SK-N-SH treated with all-trans-retinoic acid at 6 μM for 48 hours (cell line): ENCODE measurements around the gene ZNF493.

Experiments
- CREB5 ChIP-seq: fragments of 250-450 bp; sonication (Bioruptor Pico); IDR thresholded peaks from 2 replicates; pipeline ENCODE4 v1.5.1; 2020; ENCODE audit warnings: low read depth, mild to moderate bottlenecking, moderate library complexity
- CSRNP3 ChIP-seq: fragments of 250-450 bp; sonication (Bioruptor Pico); IDR thresholded peaks from 2 replicates; pipeline ENCODE4 v1.5.1; 2021; ENCODE audit warnings: mild to moderate bottlenecking, moderate library complexity
- GLIS3 ChIP-seq: fragments of 250-450 bp; sonication (Bioruptor Pico); IDR thresholded peaks from 2 replicates; pipeline ENCODE4 v1.5.0; 2020; ENCODE audit warnings: mild to moderate bottlenecking, moderate library complexity
- RARB ChIP-seq: fragments of 250-450 bp; sonication (Bioruptor Pico); IDR thresholded peaks from 2 replicates; pipeline ENCODE4 v1.8.0; 2021; ENCODE audit warnings: mild to moderate bottlenecking, moderate library complexity
- SNAI2 ChIP-seq: fragments of 250-450 bp; sonication (Bioruptor Pico); IDR thresholded peaks from 2 replicates; pipeline ENCODE4 v1.5.0; 2020; ENCODE audit warnings: mild to moderate bottlenecking, moderate library complexity
- ZFP3 ChIP-seq: fragments of 250-450 bp; sonication (Bioruptor Pico); IDR thresholded peaks from 2 replicates; pipeline ENCODE4 v1.5.0; 2020; ENCODE audit warnings: mild to moderate bottlenecking, moderate library complexity
- ZFP30 ChIP-seq: fragments of 450-650 bp; formaldehyde crosslinking; IDR thresholded peaks from 2 replicates; pipeline ENCODE4 v1.5.0; 2022; ENCODE audit warnings: mild to moderate bottlenecking, moderate library complexity
- ZNF70 ChIP-seq: fragments of 450-650 bp; formaldehyde crosslinking; IDR thresholded peaks from 2 replicates; pipeline ENCODE4 v1.5.0; 2020; ENCODE audit warnings: mild to moderate bottlenecking, moderate library complexity

DNA sequence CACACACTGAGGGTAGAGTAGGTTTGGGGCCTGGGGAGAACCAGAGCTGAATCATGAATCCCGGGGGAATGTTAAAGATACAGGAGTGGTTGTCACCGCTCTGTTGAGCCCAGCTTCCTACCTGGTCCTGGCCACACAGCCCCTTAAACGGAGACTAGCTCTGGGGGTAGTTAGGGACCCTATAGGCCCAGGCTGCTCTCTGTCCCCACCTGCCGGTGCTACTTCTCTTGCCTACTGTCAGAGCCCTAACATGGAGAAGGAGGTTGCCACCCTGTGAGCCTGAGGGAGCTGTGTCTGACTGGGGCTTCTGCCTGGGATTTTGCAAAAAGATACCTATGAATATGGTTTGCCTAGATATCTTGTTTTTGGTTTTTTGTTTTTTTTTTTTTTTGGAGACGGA is 71.9 kb downstream of the ZNF493 start:
- TF ChIP-seq ZFP3 (CRISPR knock-in tag): no peak
- TF ChIP-seq CSRNP3 (CRISPR knock-in tag): no peak
- no peak for TF ChIP-seq CREB5 (CRISPR knock-in tag)
- no peak for TF ChIP-seq SNAI2 (CRISPR knock-in tag)
- no peak for TF ChIP-seq ZFP30 (CRISPR knock-in tag)
- TF ChIP-seq ZNF70 (CRISPR knock-in tag): no peak
- TF ChIP-seq GLIS3 (CRISPR knock-in tag): no peak
- TF ChIP-seq RARB: no peak
